Jurkat, Clone E6-1 (cell line): ENCODE data around the gene TNFSF18.

ENCODE experiments used
- DNase-seq: peaks from one replicate; pipeline ENCODE4 v3.0.0-alpha.2; 2011; ENCODE audit warnings: low read depth, low spot score
- H3K4me3 ChIP-seq: 2 replicates; pipeline ENCODE4 v1.5.1; 2011; ENCODE audit warnings: mild to moderate bottlenecking, low read length, control low read depth, moderate library complexity

Gene TNFSF18

DNA sequence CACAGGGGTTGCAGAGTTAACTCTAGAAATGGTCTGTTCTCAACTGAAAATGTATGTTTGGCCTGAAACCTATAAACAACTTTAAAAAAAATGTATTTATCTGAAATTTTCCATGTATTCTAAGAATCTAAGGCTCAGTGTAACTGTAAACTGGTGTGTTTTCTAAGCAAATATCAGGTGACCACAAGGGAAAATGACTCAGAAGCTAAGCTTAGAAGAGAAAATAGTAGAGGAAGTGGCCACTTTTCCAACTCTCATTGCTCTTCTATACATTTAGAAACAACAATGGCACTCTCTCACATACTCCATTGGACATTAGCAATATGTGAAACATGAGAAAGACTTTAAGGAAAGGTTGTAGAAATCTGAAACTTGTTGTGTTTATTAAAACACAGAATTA, 7.5 kb downstream of the TNFSF18 start:
- DNase-seq: no peak
- H3K4me3 ChIP-seq: no peak overlapping the region

- no peak for DNase-seq
- H3K4me3 ChIP-seq: no peak overlapping the region
Measured at GRCh38 chr1:173042806-173043205, 7.9 kb downstream of the TNFSF18 start.

DNA sequence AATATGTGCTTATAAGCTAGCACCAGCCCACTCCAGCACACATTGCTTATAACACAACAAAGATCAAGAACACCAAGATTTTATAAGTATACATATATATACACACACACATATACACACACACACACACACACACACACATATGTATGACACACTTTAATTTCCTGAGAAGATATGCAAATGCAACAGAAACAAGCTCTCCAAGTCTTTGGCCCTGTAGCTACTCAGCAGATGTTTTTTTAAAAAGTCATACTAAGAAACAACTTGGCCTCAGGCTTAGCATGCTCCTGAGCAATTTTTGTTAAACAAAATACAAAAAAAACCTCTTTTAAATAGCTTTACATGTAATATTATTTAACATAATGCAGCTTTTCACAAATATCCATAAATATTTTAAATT, 11.1 kb downstream of the TNFSF18 start:
- H3K4me3 ChIP-seq: no peak overlapping the region
- no peak for DNase-seq

DNA sequence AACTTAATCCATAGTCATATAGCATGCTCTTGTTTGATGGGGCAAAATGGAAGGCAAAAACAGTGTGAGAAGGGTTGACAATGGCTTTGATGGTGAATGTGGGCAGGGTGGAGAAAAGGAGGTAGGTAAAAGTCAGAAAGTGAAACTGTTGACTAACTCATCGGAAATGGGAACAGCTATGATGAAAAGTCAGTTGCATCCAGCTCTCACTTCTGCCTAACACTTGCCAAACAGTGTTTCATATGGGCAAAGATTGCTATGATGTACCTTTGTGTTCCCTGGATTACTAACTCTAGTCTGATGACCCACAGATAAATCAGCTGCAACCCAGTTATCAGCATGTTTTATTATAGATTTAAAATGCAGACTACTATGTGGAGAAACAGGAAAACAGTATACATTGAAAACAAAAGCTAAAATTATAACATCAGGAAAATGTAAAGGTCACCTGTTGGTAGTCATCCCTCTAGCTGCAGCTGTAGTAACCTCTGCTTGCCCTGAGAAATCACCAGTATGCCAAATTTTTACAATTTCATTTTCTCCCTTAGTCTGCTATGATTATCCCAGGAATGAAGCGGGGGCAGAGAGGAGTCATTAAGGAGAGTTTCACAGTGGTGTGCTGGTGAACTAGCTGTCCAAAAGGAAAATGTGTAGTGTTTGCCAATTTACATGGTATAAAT, 11.7 kb downstream of the TNFSF18 start:
- DNase-seq: peak; percentile 58

DNA sequence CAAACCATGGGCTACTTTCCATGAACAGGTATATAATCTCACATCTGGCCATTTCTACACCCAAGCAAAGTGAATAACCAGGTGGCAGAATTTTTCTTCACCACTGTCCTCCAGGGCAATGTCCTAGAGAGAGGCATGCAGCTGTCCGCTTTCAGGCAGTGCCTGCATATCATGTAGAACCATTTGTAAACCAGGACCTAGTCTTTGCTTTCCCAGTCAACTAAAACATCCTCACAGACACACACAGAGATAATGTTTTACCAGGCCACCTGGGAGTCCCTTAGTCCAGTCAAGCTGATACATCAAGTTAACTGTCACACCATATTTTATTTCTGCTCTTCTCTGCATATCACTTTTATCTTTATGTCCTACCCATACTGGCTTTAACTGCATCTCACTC, 26.2 kb downstream of the TNFSF18 start:
- DNase-seq: no peak
- H3K4me3 ChIP-seq: no peak overlapping the region

More for the DNA sequence above, 11.7 kb downstream of the TNFSF18 start:
- no peak overlapping the region for H3K4me3 ChIP-seq

DNA sequence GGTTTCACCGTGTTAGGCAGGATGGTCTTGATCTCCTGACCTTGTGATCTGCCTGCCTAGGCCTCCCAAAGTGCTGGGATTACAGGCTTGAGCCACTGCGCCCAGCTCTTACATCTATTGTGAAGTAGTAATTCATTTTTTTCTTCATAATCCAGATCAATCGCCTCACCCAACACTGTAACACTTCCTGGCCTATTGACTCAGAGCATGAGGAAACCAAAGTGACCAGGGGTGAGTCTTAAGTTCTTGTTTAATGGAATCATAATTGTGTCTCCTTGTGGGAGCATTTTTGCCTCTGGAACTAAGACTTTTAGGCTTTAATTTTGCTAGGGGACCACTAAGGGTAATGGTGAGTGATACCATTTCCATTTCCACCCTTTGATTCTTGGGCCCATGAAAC, 27.4 kb downstream of the TNFSF18 start:
- DNase-seq: no peak
- H3K4me3 ChIP-seq: no peak overlapping the region

GRCh38 chr1:173020138-173020750, 30.5 kb downstream of the TNFSF18 start:
- no peak overlapping the region for H3K4me3 ChIP-seq
- no peak for DNase-seq

- H3K4me3 ChIP-seq: no peak overlapping the region
Measured at GRCh38 chr1:173017792-173018191, 32.9 kb downstream of the TNFSF18 start.

GRCh38 chr1:173016419-173016818, 34.3 kb downstream of the TNFSF18 start:
- no peak overlapping the region for H3K4me3 ChIP-seq
- DNase-seq: no peak

More at GRCh38 chr1:173017792-173018191, 32.9 kb downstream of the TNFSF18 start:
- no peak for DNase-seq

- no peak overlapping the region for H3K4me3 ChIP-seq
- no peak for DNase-seq
Measured at GRCh38 chr1:173015629-173016028, 35.1 kb downstream of the TNFSF18 start.

- DNase-seq: no peak
- no peak overlapping the region for H3K4me3 ChIP-seq
Measured at GRCh38 chr1:173014160-173014559, 36.6 kb downstream of the TNFSF18 start.

- DNase-seq: no peak
- H3K4me3 ChIP-seq: no peak overlapping the region
Measured at GRCh38 chr1:173012126-173012525, 38.6 kb downstream of the TNFSF18 start.

DNA sequence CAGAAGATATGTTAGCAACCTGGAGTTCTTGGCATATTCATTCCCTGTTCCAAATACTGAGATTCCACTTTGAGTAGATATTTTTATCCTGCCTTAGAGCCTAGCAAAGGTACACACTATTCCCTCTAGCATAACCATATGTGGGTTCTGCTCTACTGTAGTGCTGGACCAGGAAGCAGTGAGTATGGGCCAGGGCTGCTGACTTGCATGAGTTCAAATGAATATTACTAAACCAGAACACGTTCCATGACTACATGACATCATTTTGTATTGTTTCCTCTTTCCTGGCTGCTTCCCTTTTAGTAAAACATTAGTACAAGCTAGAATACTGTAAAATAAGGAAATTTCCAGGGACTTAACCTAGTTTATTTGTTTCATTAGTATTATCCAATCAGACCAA, 41.1 kb downstream of the TNFSF18 start:
- H3K4me3 ChIP-seq: no peak overlapping the region
- no peak for DNase-seq

- peak; percentile 26 for DNase-seq
- H3K4me3 ChIP-seq: no peak overlapping the region
Measured at GRCh38 chr1:173005196-173005864, 45.4 kb downstream of the TNFSF18 start.

- no peak for DNase-seq
- H3K4me3 ChIP-seq: no peak overlapping the region
Measured at GRCh38 chr1:173002891-173003838, 47.6 kb downstream of the TNFSF18 start.

DNA sequence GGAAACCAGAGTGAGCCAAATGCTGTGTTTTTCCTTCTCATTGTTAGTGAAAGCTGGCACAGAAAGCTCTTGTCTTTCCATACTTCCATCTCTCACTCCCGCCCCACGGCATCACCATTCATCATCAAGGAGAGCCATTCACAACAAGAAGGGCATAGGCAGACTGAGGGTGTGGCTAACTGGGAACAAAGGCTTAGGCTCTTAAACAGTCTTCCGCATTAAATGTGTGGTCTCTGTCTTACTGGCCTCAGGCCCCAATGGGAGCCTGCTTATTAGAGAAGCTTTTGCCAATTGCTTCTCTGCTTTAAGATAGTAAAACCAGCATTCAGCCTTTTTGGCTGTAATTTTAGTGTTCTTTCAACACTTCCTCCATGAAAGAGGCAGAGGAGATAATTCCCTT, 51.4 kb downstream of the TNFSF18 start:
- DNase-seq: no peak
- no peak overlapping the region for H3K4me3 ChIP-seq

DNA sequence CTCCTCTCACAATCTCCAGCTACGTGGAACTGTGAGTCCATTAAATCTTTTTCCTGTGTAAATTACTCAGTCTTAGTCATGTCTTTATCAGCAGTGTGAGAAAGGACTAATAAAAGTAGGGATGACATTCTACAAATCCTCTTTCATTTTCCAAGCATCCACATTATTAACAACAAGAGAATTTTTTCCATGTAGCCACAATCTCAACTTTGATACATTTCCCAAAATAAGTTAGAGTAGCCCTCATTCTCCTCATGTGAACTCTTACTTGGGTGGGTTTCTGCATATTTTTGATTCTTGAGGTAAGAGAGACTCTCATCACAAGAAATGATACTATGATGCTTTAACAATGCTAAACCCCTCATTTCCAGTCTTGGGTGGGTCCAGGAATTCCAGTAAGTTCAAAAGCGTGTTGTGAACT, 52.8 kb downstream of the TNFSF18 start:
- no peak for DNase-seq
- H3K4me3 ChIP-seq: no peak overlapping the region

DNA sequence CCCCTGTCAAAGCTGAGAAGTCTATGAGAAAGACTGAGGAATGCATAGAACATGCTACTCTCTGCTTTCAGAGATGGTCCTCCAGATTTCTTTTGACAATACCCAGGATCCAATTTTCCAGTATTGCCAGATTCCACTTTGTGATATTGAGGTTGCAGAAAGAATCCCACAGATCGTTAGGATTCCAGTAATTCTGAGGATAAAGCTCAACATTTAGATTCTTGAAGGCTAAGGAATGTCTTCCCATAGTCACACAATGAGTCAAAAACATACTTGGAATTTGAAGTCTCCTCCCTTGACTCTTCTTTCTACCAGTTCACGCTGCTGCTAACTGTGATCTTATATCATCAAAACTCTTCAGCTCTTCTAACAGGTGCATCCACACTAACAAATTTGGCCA, 57.1 kb downstream of the TNFSF18 start:
- H3K4me3 ChIP-seq: no peak overlapping the region
- DNase-seq: no peak

GRCh38 chr1:172991674-172992400, 58.9 kb downstream of the TNFSF18 start:
- no peak overlapping the region for H3K4me3 ChIP-seq
- DNase-seq: no peak
